SK-N-SH (cell line): ENCODE data around the gene CTBP1. TPM values are rescaled to one million over a fixed set of nuclear protein-coding genes. Genes with fewer than 3 reads are reported as not detected.

Experiments
- CTCF ChIA-PET: fragments of 300-600, 350-600 bp; formaldehyde crosslinking; extraction: SDS; loops from one replicate; lab custom pipeline; 2021; lab: Yijun Ruan, JAX
- POLR2A ChIA-PET: fragments of 350-600 bp; sonication (Branson Sonifier 250); formaldehyde crosslinking; extraction: SDS; loops from one replicate; lab custom pipeline; 2020; ENCODE audit warnings: antibody characterized with exemption, inconsistent platforms; lab: Yijun Ruan, JAX
- DNase-seq: peaks from one replicate; pipeline ENCODE4 v3.0.0; 2012
- H2AFZ ChIP-seq: fragments of 200-600 bp; sonication (generic); 2 replicates; pipeline ENCODE4 v1.8.1; 2016; ENCODE audit warnings: antibody characterized with exemption, mild to moderate bottlenecking, low read depth
- H3F3A ChIP-seq: fragments of 200-600 bp; sonication (generic); replicated peaks from 2 replicates; pipeline ENCODE3; 2016; ENCODE audit warnings: antibody characterized with exemption, mild to moderate bottlenecking; ENCODE audit not compliant: insufficient read depth
- H3K27ac ChIP-seq, 2 experiments: fragments of 200-500 bp in 1 of 2; fragments of 200-600 bp in 1 of 2; sonication (Bioruptor generic) in 1 of 2; sonication (generic), shearing (Covaris generic) in 1 of 2; 2 replicates each; pipeline versions ENCODE4 v1.5.1 to v1.6.1; 2014 to 2016; ENCODE audit warnings: low read depth in 2 of 2, inconsistent platforms in 1 of 2, low read length in 1 of 2, mild to moderate bottlenecking in 1 of 2, mixed read lengths in 1 of 2
- H3K27me3 ChIP-seq: fragments of 200-600 bp; sonication (generic), shearing (Covaris generic); 2 replicates; pipeline ENCODE4 v1.6.1; 2016; ENCODE audit warnings: mixed run types; ENCODE audit not compliant: insufficient read depth
- H3K36me3 ChIP-seq, 2 experiments: fragments of 200-500 bp in 1 of 2; fragments of 200-600 bp in 1 of 2; sonication (Bioruptor generic) in 1 of 2; sonication (generic) in 1 of 2; replicated peaks in 1 of 2; 2 replicates each; pipeline versions ENCODE3 to v1.5.1; 2014 to 2016; ENCODE audit warnings: low read length in 1 of 2, mild to moderate bottlenecking in 1 of 2; ENCODE audit not compliant: insufficient read depth in 2 of 2, control insufficient read depth in 1 of 2
- H3K4me1 ChIP-seq, 2 experiments: fragments of 200-500 bp in 1 of 2; fragments of 200-600 bp in 1 of 2; sonication (Bioruptor generic) in 1 of 2; sonication (generic), shearing (Covaris generic) in 1 of 2; 2 replicates each; pipeline versions ENCODE4 v1.5.1 to v1.6.1; 2014 to 2016; ENCODE audit warnings: low read depth in 1 of 2, low read length in 1 of 2, mixed run types in 1 of 2; ENCODE audit not compliant: insufficient read depth in 2 of 2, control insufficient read depth in 1 of 2
- H3K4me2 ChIP-seq: fragments of 200-600 bp; sonication (generic), shearing (Covaris generic); 2 replicates; pipeline ENCODE4 v1.6.1; 2017; ENCODE audit warnings: mixed run types
- H3K4me3 ChIP-seq, 2 experiments: fragments of 200-500 bp in 1 of 2; fragments of 200-600 bp in 1 of 2; sonication (Bioruptor generic) in 1 of 2; sonication (generic), shearing (Covaris generic) in 1 of 2; 2 replicates each; pipeline versions ENCODE4 v1.5.1 to v1.8.1; 2014 to 2016; ENCODE audit warnings: low read depth in 2 of 2, inconsistent platforms in 1 of 2, low read length in 1 of 2, mild to moderate bottlenecking in 1 of 2, mixed read lengths in 1 of 2, moderate library complexity in 1 of 2
- H3K79me2 ChIP-seq: fragments of 200-600 bp; sonication (generic); 2 replicates; pipeline ENCODE4 v1.8.1; 2017; ENCODE audit warnings: mild to moderate bottlenecking; ENCODE audit not compliant: insufficient read depth
- H3K9ac ChIP-seq: fragments of 200-600 bp; sonication (generic); 2 replicates; pipeline ENCODE4 v1.6.1; 2017; ENCODE audit warnings: mixed run types
- H3K9me2 ChIP-seq: fragments of 200-600 bp; sonication (generic); 2 replicates; pipeline ENCODE4 v1.6.1; 2017; ENCODE audit warnings: mixed run types
- H3K9me3 ChIP-seq: fragments of 200-600 bp; sonication (generic); 2 replicates; pipeline ENCODE4 v1.6.1; 2017; ENCODE audit warnings: mixed run types, mild to moderate bottlenecking, moderate library complexity
- H4K20me1 ChIP-seq: fragments of 200-600 bp; sonication (generic); 2 replicates; pipeline ENCODE4 v1.6.1; 2017; ENCODE audit warnings: mild to moderate bottlenecking, mixed run types; ENCODE audit not compliant: insufficient read depth
- EZH2phosphoT487 ChIP-seq: fragments of 200-600 bp; sonication (generic); IDR thresholded peaks from 2 replicates; pipeline ENCODE4 v1.6.1; 2017; ENCODE audit warnings: low read depth, mixed run types, mild to moderate bottlenecking, antibody characterized with exemption, moderate library complexity, borderline replicate concordance
- FOXM1 ChIP-seq: IDR thresholded peaks from 2 replicates; pipeline ENCODE4 v1.4.0; 2012; ENCODE audit warnings: low read depth, mild to moderate bottlenecking
- MEF2A ChIP-seq: IDR thresholded peaks from 2 replicates; pipeline ENCODE4 v1.4.0; 2012; ENCODE audit warnings: low read depth, borderline replicate concordance
- NFIC ChIP-seq: IDR thresholded peaks from 2 replicates; pipeline ENCODE4 v1.4.0; 2012; ENCODE audit warnings: borderline replicate concordance
- POLR2AphosphoS5 ChIP-seq: IDR thresholded peaks from 2 replicates; pipeline ENCODE4 v1.6.1; 2012; ENCODE audit warnings: low read depth, low read length
- RAD21 ChIP-seq: IDR thresholded peaks from 2 replicates; pipeline ENCODE4 v1.6.1; 2012; ENCODE audit warnings: mild to moderate bottlenecking, low read length
- RFX5 ChIP-seq: IDR thresholded peaks from 2 replicates; pipeline ENCODE4 v1.6.1; 2012; ENCODE audit warnings: mild to moderate bottlenecking, improper control_type of control experiment, low read length
- RXRA ChIP-seq: IDR thresholded peaks from 2 replicates; pipeline ENCODE4 v1.4.0; 2012; ENCODE audit warnings: low read depth, mild to moderate bottlenecking, borderline replicate concordance
- SIN3A ChIP-seq: IDR thresholded peaks from 2 replicates; pipeline ENCODE4 v1.6.1; 2012; ENCODE audit warnings: low read depth, mild to moderate bottlenecking, low read length, moderate library complexity, borderline replicate concordance
- TAF1 ChIP-seq: IDR thresholded peaks from 2 replicates; pipeline ENCODE4 v1.6.1; 2012; ENCODE audit warnings: low read depth, mild to moderate bottlenecking, low read length, moderate library complexity, borderline replicate concordance
- TCF12 ChIP-seq: IDR thresholded peaks from 2 replicates; pipeline ENCODE4 v1.4.0; 2012
- USF1 ChIP-seq: IDR thresholded peaks from 2 replicates; pipeline ENCODE4 v1.4.0; 2012; ENCODE audit warnings: low read depth, borderline replicate concordance
- YY1 ChIP-seq: IDR thresholded peaks from 2 replicates; pipeline ENCODE4 v1.4.0; 2012; ENCODE audit warnings: low read depth, mild to moderate bottlenecking
- ZBTB33 ChIP-seq: IDR thresholded peaks from 2 replicates; pipeline ENCODE4 v1.4.0; 2012; ENCODE audit warnings: low read depth, borderline replicate concordance
- WGBS: methylation state at CpG from one replicate; pipeline ENCODE4 v1.1.6; 2017; ENCODE audit warnings: low lambda C conversion rate; 5-methylcytosine and 5-hydroxymethylcytosine counted together
- polyA plus RNA-seq, 3 experiments: library from polyadenylated mRNA; depleted of rRNA; stranded (reverse); fragments of >200 nt; gene quantifications; 2 replicates each; pipeline ENCODE4 v1.2.3, GENCODE V29; 2012
- TF ChIP-seq, protein P1 (sequence below): IDR thresholded peaks from 2 replicates; pipeline ENCODE4 v1.6.1; 2012; ENCODE audit warnings: mild to moderate bottlenecking, low read depth, low read length, moderate library complexity
- TF ChIP-seq, protein P2 (sequence below): IDR thresholded peaks from 2 replicates; pipeline ENCODE4; 2012

CTBP1 gene
- polyA plus RNA-seq, 1 of the 3 experiments (the other 2 are of a cell fraction), result 183 TPM

- peaks cover 18 to 79% of the 10 kb centered on the region in 2 experiments for H3K36me3 ChIP-seq
- no peak overlapping the region for H3K4me2 ChIP-seq
- H4K20me1 ChIP-seq, result peaks cover 7% of the 10 kb centered on the region; the same call in 1 of the 2 replicates
- no peak overlapping the region; a peak in 1 of 4 replicates for H3K27ac ChIP-seq
- TF ChIP-seq RAD21, result no peak
- TF ChIP-seq NFIC, result no peak
- TF ChIP-seq ZBTB33, result no peak
- no peak for TF ChIP-seq RFX5
- no peak for TF ChIP-seq SIN3A
- TF ChIP-seq, protein P1, sequence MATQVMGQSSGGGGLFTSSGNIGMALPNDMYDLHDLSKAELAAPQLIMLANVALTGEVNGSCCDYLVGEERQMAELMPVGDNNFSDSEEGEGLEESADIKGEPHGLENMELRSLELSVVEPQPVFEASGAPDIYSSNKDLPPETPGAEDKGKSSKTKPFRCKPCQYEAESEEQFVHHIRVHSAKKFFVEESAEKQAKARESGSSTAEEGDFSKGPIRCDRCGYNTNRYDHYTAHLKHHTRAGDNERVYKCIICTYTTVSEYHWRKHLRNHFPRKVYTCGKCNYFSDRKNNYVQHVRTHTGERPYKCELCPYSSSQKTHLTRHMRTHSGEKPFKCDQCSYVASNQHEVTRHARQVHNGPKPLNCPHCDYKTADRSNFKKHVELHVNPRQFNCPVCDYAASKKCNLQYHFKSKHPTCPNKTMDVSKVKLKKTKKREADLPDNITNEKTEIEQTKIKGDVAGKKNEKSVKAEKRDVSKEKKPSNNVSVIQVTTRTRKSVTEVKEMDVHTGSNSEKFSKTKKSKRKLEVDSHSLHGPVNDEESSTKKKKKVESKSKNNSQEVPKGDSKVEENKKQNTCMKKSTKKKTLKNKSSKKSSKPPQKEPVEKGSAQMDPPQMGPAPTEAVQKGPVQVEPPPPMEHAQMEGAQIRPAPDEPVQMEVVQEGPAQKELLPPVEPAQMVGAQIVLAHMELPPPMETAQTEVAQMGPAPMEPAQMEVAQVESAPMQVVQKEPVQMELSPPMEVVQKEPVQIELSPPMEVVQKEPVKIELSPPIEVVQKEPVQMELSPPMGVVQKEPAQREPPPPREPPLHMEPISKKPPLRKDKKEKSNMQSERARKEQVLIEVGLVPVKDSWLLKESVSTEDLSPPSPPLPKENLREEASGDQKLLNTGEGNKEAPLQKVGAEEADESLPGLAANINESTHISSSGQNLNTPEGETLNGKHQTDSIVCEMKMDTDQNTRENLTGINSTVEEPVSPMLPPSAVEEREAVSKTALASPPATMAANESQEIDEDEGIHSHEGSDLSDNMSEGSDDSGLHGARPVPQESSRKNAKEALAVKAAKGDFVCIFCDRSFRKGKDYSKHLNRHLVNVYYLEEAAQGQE, result no peak
- no peak for TF ChIP-seq YY1
- no peak for TF ChIP-seq MEF2A
- TF ChIP-seq POLR2AphosphoS5, result no peak
- TF ChIP-seq USF1, result no peak
- TF ChIP-seq, protein P2, sequence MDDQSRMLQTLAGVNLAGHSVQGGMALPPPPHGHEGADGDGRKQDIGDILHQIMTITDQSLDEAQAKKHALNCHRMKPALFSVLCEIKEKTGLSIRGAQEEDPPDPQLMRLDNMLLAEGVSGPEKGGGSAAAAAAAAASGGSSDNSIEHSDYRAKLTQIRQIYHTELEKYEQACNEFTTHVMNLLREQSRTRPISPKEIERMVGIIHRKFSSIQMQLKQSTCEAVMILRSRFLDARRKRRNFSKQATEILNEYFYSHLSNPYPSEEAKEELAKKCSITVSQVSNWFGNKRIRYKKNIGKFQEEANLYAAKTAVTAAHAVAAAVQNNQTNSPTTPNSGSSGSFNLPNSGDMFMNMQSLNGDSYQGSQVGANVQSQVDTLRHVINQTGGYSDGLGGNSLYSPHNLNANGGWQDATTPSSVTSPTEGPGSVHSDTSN, result no peak
- TF ChIP-seq TCF12, result no peak
- TF ChIP-seq TAF1, result no peak
- TF ChIP-seq EZH2phosphoT487, result no peak
- TF ChIP-seq RXRA, result no peak
- no peak for TF ChIP-seq FOXM1
- H2AFZ ChIP-seq, result no peak overlapping the region
- H3K9me3 ChIP-seq, result no peaks in the 10 kb centered on the region
- H3K9ac ChIP-seq, result no peak overlapping the region
- H3K79me2 ChIP-seq, result peaks cover 12% of the 10 kb centered on the region; the same call in 1 of the 2 replicates
- ChIA-PET POLR2A (no interaction called here), CTCF (no interaction called here)
- H3K4me3 ChIP-seq, result no peak overlapping the region
- WGBS, result 95% methylated on average over 19 of the region's 21 CpGs
- no peaks in the 10 kb centered on the region; a peak in 1 of 4 replicates for H3K4me1 ChIP-seq
- H3F3A ChIP-seq, result no peaks in the 10 kb centered on the region
- no peak for DNase-seq
- H3K27me3 ChIP-seq, result no peaks in the 10 kb centered on the region
- H3K9me2 ChIP-seq, result no peaks in the 10 kb centered on the region
Measured at GRCh38 chr4:1216869-1217294, 32.0 kb downstream of the CTBP1 start.
